ENCODE results near the gene SP3. TPM values are rescaled to one million over a fixed set of nuclear protein-coding genes. Genes with fewer than 3 reads are reported as not detected.

The SP3 gene
- total RNA-seq, 1 experiment from 2014 or later, result 73.8 TPM

- POLR2A ChIA-PET, result interaction anchor here (0.5 kb wide), 1 partner anchor 42 kb away, joined by 4 read pairs; no protein-coding TSS in a partner anchor
- H3K36me3 Mint-ChIP-seq (ENCODE audit: insufficient read depth, unreplicated experiment), result no peaks in the 10 kb centered on the region
- no peak overlapping the region for H3K4me3 Mint-ChIP-seq (ENCODE audit: unreplicated experiment)
- no peak overlapping the region for H3K27ac Mint-ChIP-seq (ENCODE audit: low read depth, unreplicated experiment)
- CTCF ChIA-PET, result interaction anchor here (1.3 kb wide), 1 partner anchor 12 kb away, joined by 3 read pairs; no protein-coding TSS in a partner anchor
- H3K9me3 Mint-ChIP-seq (ENCODE audit: unreplicated experiment), result no peaks in the 10 kb centered on the region
- BruUV-seq (replicated peaks), result no TSS peak
- no peak for TF ChIP-seq CTCF (IDR thresholded peaks at IDR 0.05; ENCODE audit: unreplicated experiment)
- intact Hi-C loops (cut with micrococcal nuclease), result no loop called here
- no peaks in the 10 kb centered on the region for H3K27me3 Mint-ChIP-seq (ENCODE audit: insufficient read depth, unreplicated experiment)
- DNase-seq (ENCODE audit: unreplicated experiment), result no peak
- H3K4me1 Mint-ChIP-seq (ENCODE audit: insufficient read depth, unreplicated experiment), result no peaks in the 10 kb centered on the region
These were observed 47.5 kb upstream of the SP3 start for GRCh38 chr2:174012347-174013314.

- Mint-ChIP-seq H3K4me1 (ENCODE audit: insufficient read depth, unreplicated experiment) (no peaks in the 10 kb centered on the region), H3K27ac (ENCODE audit: low read depth, unreplicated experiment) (no peak overlapping the region), H3K9me3 (ENCODE audit: unreplicated experiment) (no peaks in the 10 kb centered on the region), H3K4me3 (ENCODE audit: unreplicated experiment) (no peak overlapping the region), H3K27me3 (ENCODE audit: insufficient read depth, unreplicated experiment) (no peaks in the 10 kb centered on the region), H3K36me3 (ENCODE audit: insufficient read depth, unreplicated experiment) (no peaks in the 10 kb centered on the region)
- no TSS peak for BruUV-seq (replicated peaks)
- no peak for DNase-seq (ENCODE audit: unreplicated experiment)
- ChIA-PET CTCF (interaction anchor here (0.7 to 1.3 kb wide), 2 partner anchors 13 to 327 kb away, joined by 3 read pairs; no protein-coding TSS in a partner anchor), POLR2A (interaction anchor here (0.5 kb wide), 1 partner anchor 41 kb away, joined by 4 read pairs; no protein-coding TSS in a partner anchor)
- no peak for TF ChIP-seq CTCF (IDR thresholded peaks at IDR 0.05; ENCODE audit: unreplicated experiment)
- intact Hi-C loops (cut with micrococcal nuclease), result no loop called here
These were observed 46.6 kb upstream of the SP3 start for GRCh38 chr2:174011796-174012195.

- POLR2A ChIA-PET, result interaction anchor here (0.7 to 0.8 kb wide), 2 partner anchors 13 to 1236 kb away, joined by 3 to 4 read pairs; no protein-coding TSS in a partner anchor
- CTCF ChIA-PET, result interaction anchor here (0.7 to 1.3 kb wide), 2 partner anchors 13 to 328 kb away, joined by 3 read pairs; no protein-coding TSS in a partner anchor
These were observed 46.0 kb upstream of the SP3 start for GRCh38 chr2:174011173-174011572.

More at GRCh38 chr2:174011173-174011572, 46.0 kb upstream of the SP3 start:
- no peak for DNase-seq (ENCODE audit: unreplicated experiment)
- no TSS peak for BruUV-seq (replicated peaks)
- H3K27me3 Mint-ChIP-seq (ENCODE audit: insufficient read depth, unreplicated experiment), result no peaks in the 10 kb centered on the region
- no peaks in the 10 kb centered on the region for H3K36me3 Mint-ChIP-seq (ENCODE audit: insufficient read depth, unreplicated experiment)
- no peaks in the 10 kb centered on the region for H3K9me3 Mint-ChIP-seq (ENCODE audit: unreplicated experiment)
- no peak for TF ChIP-seq CTCF (IDR thresholded peaks at IDR 0.05; ENCODE audit: unreplicated experiment)
- H3K27ac Mint-ChIP-seq (ENCODE audit: low read depth, unreplicated experiment), result no peak overlapping the region
- H3K4me1 Mint-ChIP-seq (ENCODE audit: insufficient read depth, unreplicated experiment), result no peaks in the 10 kb centered on the region
- no peak overlapping the region for H3K4me3 Mint-ChIP-seq (ENCODE audit: unreplicated experiment)
- intact Hi-C loops (cut with micrococcal nuclease), result no loop called here

Data from MCF 10A (cell line).